ENCODE data around the gene FALEC.
A peak's percentile ranks its signal among the peaks of the same experiment; 100 is the strongest.

The FALEC gene

DNA sequence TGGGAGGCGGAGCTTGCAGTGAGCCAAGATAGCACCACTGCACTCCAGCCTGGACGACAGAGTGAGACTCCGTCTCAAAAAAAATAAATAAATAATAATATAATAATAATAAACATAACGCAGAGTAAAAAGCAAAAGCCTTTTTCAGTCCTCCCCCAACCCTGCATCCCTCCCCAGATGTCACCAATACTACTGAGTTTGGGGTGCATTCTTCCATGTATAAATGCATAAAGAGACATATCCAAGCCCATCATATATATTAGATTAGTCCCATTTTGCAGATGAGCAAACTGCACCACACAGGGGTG lies 32.7 kb downstream of the FALEC start:
- no peak for DNase-seq

DNA sequence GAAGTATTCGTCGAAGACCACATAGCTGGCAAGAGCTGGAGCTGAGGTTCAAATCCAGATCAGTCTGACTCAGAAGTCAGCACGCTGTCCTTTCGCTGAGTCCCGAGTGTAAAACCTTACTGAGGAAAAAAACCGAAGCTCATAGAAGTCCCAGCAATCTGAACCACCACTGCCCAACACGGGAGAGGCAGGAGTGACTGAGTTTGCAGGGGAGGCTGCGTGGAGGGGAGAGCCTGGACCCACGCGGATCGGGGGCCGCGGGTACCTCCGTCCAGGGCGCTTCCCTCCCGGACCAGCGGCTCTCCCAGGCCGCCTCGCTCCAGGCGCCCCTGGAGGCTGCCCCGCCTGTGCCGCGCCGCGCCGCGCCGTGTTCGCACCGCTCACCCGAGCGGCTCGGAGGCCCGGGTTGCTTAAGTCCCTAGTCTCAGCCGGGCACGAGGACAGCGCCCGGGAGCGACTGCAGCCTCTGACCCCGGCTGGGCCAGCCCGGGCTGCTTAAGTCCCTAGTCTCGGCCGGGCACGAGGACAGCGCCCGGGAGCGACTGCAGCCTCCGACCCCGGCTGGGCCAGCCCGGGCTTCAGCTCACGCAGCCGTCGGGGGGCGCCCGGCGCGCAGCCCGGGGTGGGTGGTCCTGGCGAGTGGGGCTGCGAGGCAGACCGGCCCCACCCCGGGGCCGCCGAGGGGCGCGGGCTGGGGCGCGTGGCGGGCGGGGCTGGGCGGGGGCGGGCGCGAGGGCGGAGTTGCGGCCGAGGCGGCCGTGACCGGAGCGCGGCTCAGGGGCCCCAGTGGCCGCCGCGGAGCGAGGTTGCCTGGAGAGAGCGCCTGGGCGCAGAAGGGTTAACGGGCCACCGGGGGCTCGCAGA lies 33.3 kb downstream of the FALEC start, which contains the start of gene ADAMTSL4:
TSS of gene ADAMTSL4 (plus strand) at position 777 of the 864 bp plus-strand sequence. CDS start 2,881 bp downstream, outside the sequence.
- DNase-seq: peak; percentile 32

DNA sequence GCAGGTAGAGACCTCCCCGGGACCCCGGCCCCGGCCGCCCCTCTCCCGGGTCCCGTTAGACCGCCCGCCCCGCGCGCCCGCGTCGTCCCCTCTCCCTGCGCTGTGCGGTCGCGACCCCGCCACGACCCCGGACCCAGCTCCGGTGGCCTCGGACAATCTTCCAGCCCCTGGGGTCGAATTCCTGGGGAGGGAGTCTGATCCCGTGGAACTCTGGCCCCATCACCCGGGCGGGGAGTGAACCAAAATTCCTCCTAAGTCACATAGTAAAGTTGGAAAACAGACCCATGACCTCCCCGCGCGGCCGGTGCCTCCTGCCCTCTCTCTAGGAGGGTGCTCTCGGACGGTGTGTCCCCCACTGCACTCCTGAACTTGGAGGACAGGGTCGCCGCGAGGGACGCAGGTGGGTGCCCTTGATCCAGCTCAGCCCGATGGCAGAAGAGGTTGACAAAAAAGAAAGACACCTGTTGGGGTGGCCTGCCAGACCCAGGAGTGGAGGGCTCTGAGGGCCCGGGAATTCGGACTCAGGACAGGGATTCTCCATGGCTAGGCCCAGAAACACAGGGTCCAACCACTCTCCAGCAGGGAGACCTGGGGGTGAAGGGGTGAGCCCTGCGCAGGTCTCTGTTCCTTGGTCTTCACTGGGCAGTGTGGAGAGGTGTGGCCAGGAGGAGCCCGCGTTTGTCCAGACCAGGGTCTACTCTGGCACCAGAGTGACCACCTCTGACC lies 34.1 kb downstream of the FALEC start:
- no peak for DNase-seq

DNA sequence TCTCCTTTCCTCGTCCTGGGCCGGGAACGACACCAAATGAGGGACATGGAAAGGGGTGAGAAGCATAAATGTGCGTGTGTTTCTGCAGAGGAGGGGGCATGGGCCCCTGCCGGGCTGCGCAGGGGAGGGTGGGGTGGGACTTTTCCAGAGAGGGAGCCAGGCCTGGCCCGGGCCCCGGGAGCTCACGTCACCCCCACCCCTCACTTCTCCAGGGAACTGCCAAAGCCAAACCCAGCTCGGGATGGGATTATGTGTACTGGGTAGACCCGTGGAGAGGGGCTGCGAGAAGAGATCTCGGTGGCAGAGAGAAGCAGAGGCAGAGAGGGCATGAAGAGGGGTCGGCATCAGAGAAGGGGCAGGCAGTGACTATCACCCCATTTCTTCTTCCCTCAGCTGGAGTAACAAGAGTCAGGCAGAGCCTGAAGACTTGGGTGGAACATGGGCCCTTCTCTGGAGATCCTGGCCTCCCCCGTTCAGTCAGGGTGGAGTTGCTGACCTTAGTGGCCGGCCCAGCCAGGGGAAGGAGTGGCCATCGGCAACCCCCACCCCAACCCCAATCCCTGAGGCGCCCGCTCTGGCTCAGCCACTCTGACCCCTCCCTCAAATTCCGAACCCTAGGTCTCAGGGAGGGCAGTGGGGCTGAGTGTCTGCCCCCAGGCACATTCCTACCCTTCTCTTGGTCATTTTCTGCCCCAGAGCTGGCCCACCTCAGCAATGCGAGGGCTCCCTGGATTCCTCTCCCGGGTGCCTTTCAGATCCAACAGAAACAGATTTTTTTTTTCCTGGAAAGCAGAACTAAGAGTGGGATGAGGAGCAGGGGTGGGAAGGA lies 34.9 kb downstream of the FALEC start:
- no peak for DNase-seq

DNA sequence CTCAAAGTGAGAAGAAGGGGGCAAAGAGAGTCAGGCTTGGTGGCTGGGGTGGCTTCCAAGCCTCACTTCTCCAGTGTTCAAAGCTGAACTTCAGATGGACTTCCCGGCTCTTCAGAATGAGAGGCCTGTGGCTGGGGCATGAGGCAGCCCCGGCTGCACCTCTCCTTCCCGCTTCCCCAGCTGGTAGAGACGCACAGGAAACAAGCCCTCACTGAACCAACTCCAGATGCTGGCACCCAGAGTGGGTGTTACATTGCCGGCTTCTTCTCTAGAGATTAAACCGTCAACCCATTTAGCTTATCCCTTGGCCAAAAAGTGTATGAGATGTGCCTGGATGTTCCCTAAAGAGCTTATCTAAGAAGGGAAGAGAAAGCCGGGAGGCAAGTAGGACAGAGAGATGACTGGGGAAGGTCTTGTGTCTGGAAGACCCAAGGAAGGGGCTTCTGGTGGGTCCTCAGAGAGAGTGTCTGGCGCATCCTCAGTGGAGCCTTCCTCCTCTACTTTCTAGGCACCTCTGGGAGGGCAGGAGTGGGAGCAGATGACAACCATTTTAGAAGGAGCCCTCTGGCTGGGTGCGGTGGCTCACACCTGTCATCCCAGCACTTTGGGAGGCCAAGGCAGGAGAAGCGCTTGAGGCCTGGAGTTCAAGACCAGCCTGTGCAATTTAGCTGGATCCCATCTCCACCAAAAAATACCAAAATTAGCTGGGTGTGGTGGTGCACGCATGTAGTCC lies 35.7 kb downstream of the FALEC start:
- DNase-seq: no peak

DNA sequence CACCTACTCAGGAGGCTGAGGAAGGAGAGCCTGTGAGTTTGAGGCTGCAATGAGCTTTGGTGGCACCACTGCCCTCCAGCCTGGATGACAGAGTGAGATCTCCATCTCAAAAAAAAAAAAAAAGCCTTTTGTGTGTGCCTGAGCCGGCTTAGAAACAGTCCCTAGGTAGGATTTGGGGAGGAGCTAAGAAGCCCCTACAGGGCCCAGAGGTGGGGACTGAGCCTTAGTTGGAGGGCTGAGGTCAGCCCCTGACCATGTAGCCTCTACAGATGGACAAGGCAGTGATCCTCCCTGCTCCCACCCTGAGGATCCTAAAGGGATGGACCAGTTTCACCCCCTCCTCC lies 36.2 kb downstream of the FALEC start:
- DNase-seq: no peak

DNA sequence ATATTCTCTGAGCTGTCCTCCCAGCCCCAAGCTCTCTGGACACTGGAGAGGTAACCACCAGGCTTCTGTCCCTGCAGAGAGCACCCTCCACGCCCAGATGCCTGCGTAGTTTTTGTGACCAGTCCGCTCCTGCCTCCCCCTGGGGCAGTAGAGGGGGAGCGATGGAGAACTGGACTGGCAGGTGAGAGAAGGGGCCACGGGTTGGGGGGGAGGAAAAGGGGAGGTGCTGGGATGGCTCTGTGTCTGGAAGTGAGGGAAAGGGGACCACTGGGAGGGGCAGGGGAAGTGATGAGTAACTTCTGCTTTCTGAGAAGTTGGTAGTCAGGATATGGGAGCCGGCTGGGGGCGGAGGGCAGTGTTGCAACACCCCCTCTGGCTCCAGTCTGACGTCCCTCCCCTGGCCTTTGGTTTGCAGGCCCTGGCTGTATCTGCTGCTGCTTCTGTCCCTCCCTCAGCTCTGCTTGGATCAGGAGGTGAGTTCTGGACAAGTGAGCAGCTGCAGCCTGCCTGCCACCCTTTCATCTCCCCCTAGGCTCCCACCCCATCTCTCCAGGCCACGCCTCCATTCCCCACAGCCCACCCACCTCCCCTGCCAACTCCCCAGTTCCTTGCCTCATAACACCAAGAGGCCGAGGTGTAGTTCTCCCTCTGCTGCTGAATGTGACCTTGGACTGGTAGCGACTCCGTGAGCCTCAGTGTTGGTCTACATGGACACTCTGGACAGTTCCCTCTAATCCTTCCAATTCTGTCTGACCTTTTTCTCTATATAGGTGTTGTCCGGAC lies 36.8 kb downstream of the FALEC start:
- DNase-seq: no peak

DNA sequence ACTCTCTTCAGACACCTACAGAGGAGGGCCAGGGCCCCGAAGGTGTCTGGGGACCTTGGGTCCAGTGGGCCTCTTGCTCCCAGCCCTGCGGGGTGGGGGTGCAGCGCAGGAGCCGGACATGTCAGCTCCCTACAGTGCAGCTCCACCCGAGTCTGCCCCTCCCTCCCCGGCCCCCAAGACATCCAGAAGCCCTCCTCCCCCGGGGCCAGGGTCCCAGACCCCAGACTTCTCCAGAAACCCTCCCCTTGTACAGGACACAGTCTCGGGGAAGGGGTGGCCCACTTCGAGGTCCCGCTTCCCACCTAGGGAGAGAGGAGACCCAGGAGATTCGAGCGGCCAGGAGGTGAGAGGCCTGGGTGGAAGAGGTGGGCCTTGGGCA lies 37.3 kb downstream of the FALEC start:
- DNase-seq: no peak

DNA sequence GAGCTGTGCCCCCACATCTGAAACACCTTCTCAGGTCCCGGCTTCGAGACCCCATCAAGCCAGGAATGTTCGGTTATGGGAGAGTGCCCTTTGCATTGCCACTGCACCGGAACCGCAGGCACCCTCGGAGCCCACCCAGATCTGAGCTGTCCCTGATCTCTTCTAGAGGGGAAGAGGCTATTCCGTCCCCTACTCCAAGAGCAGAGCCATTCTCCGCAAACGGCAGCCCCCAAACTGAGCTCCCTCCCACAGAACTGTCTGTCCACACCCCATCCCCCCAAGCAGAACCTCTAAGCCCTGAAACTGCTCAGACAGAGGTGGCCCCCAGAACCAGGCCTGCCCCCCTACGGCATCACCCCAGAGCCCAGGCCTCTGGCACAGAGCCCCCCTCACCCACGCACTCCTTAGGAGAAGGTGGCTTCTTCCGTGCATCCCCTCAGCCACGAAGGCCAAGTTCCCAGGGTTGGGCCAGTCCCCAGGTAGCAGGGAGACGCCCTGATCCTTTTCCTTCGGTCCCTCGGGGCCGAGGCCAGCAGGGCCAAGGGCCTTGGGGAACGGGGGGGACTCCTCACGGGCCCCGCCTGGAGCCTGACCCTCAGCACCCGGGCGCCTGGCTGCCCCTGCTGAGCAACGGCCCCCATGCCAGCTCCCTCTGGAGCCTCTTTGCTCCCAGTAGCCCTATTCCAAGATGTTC lies 38.0 kb downstream of the FALEC start:
- DNase-seq: no peak

DNA sequence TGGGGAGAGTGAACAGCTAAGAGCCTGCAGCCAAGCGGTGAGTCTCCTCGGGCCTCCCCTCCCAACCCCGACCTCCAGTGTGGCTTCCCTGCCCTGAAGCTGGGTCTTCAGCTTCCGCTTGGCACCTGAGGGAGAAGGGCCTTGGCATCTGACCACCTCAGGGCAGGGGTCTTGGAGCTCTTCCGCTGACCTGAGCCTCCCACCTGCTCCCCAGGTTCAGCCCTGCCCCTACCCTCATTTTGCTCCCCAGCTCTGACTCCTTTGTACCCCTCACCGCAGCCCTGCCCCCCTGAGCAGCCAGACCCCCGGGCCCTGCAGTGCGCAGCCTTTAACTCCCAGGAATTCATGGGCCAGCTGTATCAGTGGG lies 38.5 kb downstream of the FALEC start:
- no peak for DNase-seq

DNA sequence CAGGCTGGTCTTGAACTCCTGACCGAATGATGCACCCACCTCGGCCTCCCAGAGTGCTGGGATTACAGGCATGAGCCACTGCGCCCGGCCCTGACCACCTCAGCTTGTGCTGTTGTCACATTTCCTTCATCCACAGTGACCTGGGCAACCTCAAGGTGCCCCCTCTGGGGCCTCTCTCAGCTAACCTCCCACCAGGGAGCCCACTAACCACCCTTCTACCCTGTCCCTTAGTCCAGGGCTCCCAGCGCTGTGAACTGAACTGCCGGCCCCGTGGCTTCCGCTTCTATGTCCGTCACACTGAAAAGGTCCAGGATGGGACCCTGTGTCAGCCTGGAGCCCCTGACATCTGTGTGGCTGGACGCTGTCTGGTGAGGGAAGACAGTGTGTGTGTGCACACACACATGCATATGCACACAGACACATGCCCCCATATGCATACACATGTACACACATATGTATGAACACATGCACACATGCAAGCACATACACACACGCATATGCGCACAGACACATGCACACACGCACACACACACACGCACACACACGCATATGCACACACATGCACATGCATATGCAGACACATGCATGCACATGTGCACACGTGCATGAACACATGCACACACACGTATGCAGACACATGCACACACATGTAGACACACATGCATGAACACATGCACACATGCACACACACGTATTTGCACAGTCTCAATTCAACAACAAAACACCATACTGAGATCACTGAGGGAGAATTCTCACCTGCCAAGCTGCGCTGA lies 39.8 kb downstream of the FALEC start:
- no peak for DNase-seq

DNA sequence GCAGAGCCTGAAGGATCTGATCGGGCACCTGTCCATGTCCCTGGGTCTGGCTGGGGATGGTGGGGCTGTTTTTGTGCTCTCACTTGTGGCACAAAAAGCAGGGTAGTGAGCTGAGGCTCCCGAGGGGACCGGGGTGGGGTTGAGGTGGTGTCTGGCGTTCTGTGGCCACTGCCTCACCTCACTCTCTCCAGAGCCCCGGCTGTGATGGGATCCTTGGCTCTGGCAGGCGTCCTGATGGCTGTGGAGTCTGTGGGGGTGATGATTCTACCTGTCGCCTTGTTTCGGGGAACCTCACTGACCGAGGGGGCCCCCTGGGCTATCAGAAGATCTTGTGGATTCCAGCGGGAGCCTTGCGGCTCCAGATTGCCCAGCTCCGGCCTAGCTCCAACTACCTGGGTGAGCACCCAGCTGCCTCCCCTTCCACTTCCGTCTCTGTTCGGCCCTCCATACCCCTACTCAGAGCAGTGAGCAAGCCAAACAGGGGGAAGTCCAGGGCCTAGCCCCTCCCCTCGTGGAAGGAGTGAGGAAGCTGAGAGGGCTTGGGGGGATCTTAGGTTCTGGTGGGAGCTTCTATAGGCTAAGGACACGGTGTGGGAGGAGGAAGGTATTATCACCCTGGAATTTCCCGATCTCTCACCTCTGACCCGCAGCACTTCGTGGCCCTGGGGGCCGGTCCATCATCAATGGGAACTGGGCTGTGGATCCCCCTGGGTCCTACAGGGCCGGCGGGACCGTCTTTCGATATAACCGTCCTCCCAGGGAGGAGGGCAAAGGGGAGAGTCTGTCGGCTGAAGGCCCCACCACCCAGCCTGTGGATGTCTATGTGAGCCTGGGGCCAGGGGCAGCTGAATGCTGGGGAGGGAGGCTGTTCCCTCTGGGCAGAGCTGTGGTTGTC lies 40.7 kb downstream of the FALEC start:
- DNase-seq: no peak

DNA sequence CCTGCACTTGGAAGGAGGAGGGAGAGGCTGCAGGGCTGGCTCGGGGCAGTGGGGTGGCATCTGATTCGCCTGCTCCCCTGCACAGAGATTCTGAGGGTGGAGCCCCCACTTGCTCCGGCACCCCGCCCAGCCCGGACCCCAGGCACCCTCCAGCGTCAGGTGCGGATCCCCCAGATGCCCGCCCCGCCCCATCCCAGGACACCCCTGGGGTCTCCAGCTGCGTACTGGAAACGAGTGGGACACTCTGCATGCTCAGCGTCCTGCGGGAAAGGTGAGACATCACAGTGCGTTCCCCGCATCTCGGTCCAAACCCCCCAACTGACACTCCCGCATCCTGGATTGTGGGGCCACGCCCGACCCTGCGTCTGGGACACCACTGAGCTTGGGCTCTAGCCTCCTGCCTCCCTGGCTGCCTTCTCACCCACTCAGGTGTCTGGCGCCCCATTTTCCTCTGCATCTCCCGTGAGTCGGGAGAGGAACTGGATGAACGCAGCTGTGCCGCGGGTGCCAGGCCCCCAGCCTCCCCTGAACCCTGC lies 41.6 kb downstream of the FALEC start:
- DNase-seq: no peak

DNA sequence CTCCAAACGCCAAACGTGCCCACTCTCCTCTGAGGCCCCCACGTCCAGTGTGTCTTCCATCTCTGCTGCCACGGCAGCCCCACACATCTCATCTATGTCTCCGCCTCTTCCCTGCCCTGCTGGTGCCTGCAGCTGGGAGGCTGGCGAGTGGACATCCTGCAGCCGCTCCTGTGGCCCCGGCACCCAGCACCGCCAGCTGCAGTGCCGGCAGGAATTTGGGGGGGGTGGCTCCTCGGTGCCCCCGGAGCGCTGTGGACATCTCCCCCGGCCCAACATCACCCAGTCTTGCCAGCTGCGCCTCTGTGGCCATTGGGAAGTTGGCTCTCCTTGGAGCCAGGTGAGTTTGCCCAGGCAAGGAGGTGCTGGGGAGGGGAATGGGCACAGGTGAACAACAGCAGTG lies 42.3 kb downstream of the FALEC start:
- no peak for DNase-seq

DNA sequence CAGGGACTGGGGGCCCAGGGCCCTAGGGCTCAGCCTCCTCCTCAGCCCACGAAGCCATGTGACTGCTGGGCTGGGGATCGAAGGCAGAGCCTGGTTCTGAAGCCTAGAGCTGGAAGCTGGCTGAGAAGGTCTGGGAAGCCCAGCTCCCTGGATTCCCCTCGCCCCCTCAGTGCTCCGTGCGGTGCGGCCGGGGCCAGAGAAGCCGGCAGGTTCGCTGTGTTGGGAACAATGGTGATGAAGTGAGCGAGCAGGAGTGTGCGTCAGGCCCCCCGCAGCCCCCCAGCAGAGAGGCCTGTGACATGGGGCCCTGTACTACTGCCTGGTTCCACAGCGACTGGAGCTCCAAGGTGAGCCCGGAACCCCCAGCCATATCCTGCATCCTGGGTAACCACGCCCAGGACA lies 42.8 kb downstream of the FALEC start:
- no peak for DNase-seq

DNA sequence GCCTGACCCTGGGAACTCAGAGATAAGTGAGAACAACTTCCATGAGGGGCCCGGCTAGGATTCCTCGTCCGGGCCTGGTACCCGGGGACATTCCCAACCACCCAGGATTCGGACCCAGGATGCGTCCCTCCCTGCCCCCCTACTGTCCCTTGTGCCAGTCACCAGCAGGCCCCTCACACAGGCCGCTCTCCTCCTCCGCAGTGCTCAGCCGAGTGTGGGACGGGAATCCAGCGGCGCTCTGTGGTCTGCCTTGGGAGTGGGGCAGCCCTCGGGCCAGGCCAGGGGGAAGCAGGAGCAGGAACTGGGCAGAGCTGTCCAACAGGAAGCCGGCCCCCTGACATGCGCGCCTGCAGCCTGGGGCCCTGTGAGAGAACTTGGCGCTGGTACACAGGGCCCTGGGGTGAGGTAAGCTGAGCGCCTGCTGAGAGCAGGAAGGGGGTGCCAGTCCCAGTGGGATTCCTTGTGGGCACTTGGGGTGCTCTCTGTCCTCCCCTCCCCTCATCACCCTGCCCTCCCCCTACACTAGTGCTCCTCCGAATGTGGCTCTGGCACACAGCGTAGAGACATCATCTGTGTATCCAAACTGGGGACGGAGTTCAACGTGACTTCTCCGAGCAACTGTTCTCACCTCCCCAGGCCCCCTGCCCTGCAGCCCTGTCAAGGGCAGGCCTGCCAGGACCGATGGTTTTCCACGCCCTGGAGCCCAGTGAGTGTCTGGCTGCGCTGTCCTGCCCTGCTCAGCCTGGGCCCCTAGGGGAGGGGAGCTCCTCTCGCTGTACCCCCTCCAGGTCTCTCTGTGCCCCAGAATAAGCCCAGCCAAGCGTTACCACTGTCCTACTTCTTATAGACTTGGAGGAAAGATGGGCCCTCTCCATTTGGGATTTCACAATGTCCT lies 43.5 kb downstream of the FALEC start:
- DNase-seq: no peak

DNA sequence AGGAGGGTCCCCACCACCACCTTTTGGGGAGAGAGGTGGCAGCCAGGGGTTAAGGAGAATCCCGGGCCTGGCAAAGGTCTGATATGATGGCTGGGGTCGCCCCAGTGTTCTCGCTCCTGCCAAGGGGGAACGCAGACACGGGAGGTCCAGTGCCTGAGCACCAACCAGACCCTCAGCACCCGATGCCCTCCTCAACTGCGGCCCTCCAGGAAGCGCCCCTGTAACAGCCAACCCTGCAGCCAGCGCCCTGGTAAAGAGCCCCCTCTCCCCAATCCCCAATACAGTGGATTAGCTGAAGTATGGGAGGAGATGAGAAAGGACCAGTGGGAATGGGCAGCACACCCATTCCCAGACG lies 44.1 kb downstream of the FALEC start:
- no peak for DNase-seq

DNA sequence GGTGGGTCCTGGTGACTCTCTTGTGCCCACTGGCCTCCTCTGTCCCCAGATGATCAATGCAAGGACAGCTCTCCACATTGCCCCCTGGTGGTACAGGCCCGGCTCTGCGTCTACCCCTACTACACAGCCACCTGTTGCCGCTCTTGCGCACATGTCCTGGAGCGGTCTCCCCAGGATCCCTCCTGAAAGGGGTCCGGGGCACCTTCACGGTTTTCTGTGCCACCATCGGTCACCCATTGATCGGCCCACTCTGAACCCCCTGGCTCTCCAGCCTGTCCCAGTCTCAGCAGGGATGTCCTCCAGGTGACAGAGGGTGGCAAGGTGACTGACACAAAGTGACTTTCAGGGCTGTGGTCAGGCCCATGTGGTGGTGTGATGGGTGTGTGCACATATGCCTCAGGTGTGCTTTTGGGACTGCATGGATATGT lies 44.5 kb downstream of the FALEC start:
- DNase-seq: peak; percentile 36

Data from NCI-H2171 treated with DMSO at 0.1 percent for 48 hours (cell line).